Neural cell (in vitro differentiated cells): ENCODE measurements around the gene PRICKLE2. TPM values are rescaled to one million over a fixed set of nuclear protein-coding genes. Genes with fewer than 3 reads are reported as not detected.

Source experiments
- H2AFZ ChIP-seq: fragments of 200-600, 300-800 bp; sonication (generic), shearing (Covaris generic); 2 replicates; pipeline ENCODE4 v1.6.0; 2014; ENCODE audit warnings: low read depth, mild to moderate bottlenecking, antibody characterized with exemption, low read length, moderate library complexity
- H3F3A ChIP-seq: fragments of 200-600 bp; shearing (Covaris generic); 2 replicates; pipeline ENCODE4 v1.6.1; 2016; ENCODE audit warnings: mild to moderate bottlenecking, moderate library complexity, mixed read lengths, antibody characterized with exemption, low read length; ENCODE audit not compliant: insufficient read depth, poor library complexity, severe bottlenecking
- H3K27ac ChIP-seq: fragments of 200-600, 300-800 bp; sonication (generic), shearing (Covaris generic); 2 replicates; pipeline ENCODE4 v1.5.1; 2014; ENCODE audit warnings: mild to moderate bottlenecking, low read length, moderate library complexity
- H3K27me3 ChIP-seq: fragments of 300-800, 200-600 bp; sonication (generic), shearing (Covaris generic); 2 replicates; pipeline ENCODE4 v1.6.0; 2014; ENCODE audit warnings: mild to moderate bottlenecking, low read depth, low read length, moderate library complexity; ENCODE audit not compliant: insufficient read depth
- H3K36me3 ChIP-seq: fragments of 300-800, 200-600 bp; sonication (generic), shearing (Covaris generic); 2 replicates; pipeline ENCODE4 v1.5.1; 2014; ENCODE audit warnings: mild to moderate bottlenecking, antibody characterized with exemption, low read length, moderate library complexity; ENCODE audit not compliant: insufficient read depth
- H3K4me2 ChIP-seq: fragments of 300-800, 200-600 bp; sonication (generic), shearing (Covaris generic); 2 replicates; pipeline ENCODE4 v1.6.0; 2014; ENCODE audit warnings: mild to moderate bottlenecking, low read length
- H3K4me3 ChIP-seq: fragments of 300-800, 200-600 bp; sonication (generic), shearing (Covaris generic); 2 replicates; pipeline ENCODE4 v1.5.1; 2014; ENCODE audit warnings: mild to moderate bottlenecking, low read length, moderate library complexity
- H3K79me2 ChIP-seq: fragments of 200-600 bp; shearing (Covaris generic); replicated peaks from 2 replicates; pipeline ENCODE4 v1.6.0; 2014; ENCODE audit warnings: mild to moderate bottlenecking, low read length, moderate library complexity; ENCODE audit not compliant: insufficient read depth
- H3K9ac ChIP-seq: fragments of 300-800, 200-600 bp; sonication (generic), shearing (Covaris generic); 2 replicates; pipeline ENCODE4 v1.6.1; 2016; ENCODE audit warnings: mild to moderate bottlenecking, low read length, mixed read lengths
- H3K9me2 ChIP-seq: fragments of 200-600 bp; shearing (Covaris generic); 2 replicates; pipeline ENCODE4 v1.6.1; 2016; ENCODE audit warnings: mild to moderate bottlenecking, low read length, mixed read lengths; ENCODE audit not compliant: insufficient read depth
- H3K9me3 ChIP-seq: fragments of 200-600, 300-800 bp; sonication (generic), shearing (Covaris generic); 2 replicates; pipeline ENCODE4 v1.6.1; 2016; ENCODE audit warnings: mild to moderate bottlenecking, mixed run types, low read length, moderate library complexity, mixed read lengths
- H4K20me1 ChIP-seq: fragments of 200-600 bp; shearing (Covaris generic); 2 replicates; pipeline ENCODE4 v1.6.1; 2016; ENCODE audit warnings: mild to moderate bottlenecking, mixed run types; ENCODE audit not compliant: insufficient read depth
- CTCF ChIP-seq: fragments of 450-650 bp; IDR thresholded peaks from 2 replicates; pipeline ENCODE4 v1.5.1; 2014; ENCODE audit warnings: antibody characterized with exemption, mild to moderate bottlenecking, moderate library complexity; ENCODE audit not compliant: poor library complexity, severe bottlenecking
- EP300 ChIP-seq: fragments of 450-650 bp; conservative IDR thresholded peaks from 2 replicates; pipeline ENCODE4 v1.6.1; 2014; ENCODE audit warnings: antibody characterized with exemption, mild to moderate bottlenecking, moderate library complexity; ENCODE audit not compliant: poor library complexity, severe bottlenecking
- EZH2 ChIP-seq: fragments of 200-600, 300-800 bp; shearing (Covaris generic), sonication (generic); IDR thresholded peaks from 2 replicates; pipeline ENCODE4 v1.6.1; 2014; ENCODE audit warnings: antibody characterized with exemption, low read length, borderline replicate concordance, mild to moderate bottlenecking; ENCODE audit not compliant: insufficient read depth, poor library complexity, severe bottlenecking
- MXI1 ChIP-seq: fragments of 450-650 bp; conservative IDR thresholded peaks from 2 replicates; pipeline ENCODE4 v1.6.1; 2014; ENCODE audit warnings: antibody characterized with exemption, mild to moderate bottlenecking; ENCODE audit not compliant: poor library complexity, severe bottlenecking
- POLR2AphosphoS5 ChIP-seq: IDR thresholded peaks from 2 replicates; pipeline ENCODE4 v1.6.1; 2012
- RAD21 ChIP-seq: fragments of 450-650 bp; conservative IDR thresholded peaks from 2 replicates; pipeline ENCODE4 v1.6.1; 2014; ENCODE audit warnings: antibody characterized with exemption, mild to moderate bottlenecking, moderate library complexity
- REST ChIP-seq: IDR thresholded peaks from 2 replicates; pipeline ENCODE4 v1.6.1; 2012; ENCODE audit warnings: borderline replicate concordance
- SMC3 ChIP-seq: fragments of 450-650 bp; conservative IDR thresholded peaks from 2 replicates; pipeline ENCODE4 v1.6.1; 2014; ENCODE audit warnings: antibody characterized with exemption, mild to moderate bottlenecking, moderate library complexity; ENCODE audit not compliant: poor library complexity
- TAF1 ChIP-seq: IDR thresholded peaks from 2 replicates; pipeline ENCODE4 v1.6.1; 2012; ENCODE audit warnings: low read depth
- polyA plus RNA-seq: library from polyadenylated mRNA; depleted of rRNA; stranded (reverse); fragments of >200 nt; gene quantifications from 2 replicates; pipeline ENCODE4 v1.2.3, GENCODE V29; 2014

PRICKLE2 gene
- polyA plus RNA-seq, 1 donor from 2014 or later, result 8.7 TPM

GRCh38 chr3:64141476-64141875, 83.8 kb downstream of the PRICKLE2 start:
- H3K79me2 ChIP-seq, result no peaks in the 10 kb centered on the region
- no peaks in the 10 kb centered on the region for H3F3A ChIP-seq
- TF ChIP-seq MXI1 (no peak), CTCF (no peak), RAD21 (no peak), SMC3 (no peak), EP300 (no peak), REST (no peak), POLR2AphosphoS5 (no peak), EZH2 (no peak), TAF1 (no peak)
- H3K9me3 ChIP-seq, result no peaks in the 10 kb centered on the region
- H3K36me3 ChIP-seq, result no peaks in the 10 kb centered on the region
- H3K4me2 ChIP-seq, result no peak overlapping the region
- no peak overlapping the region for H2AFZ ChIP-seq
- H3K9me2 ChIP-seq, result no peaks in the 10 kb centered on the region
- H3K4me3 ChIP-seq, result no peak overlapping the region
- no peak overlapping the region for H3K27ac ChIP-seq
- H3K27me3 ChIP-seq, result no peaks in the 10 kb centered on the region
- H4K20me1 ChIP-seq, result no peaks in the 10 kb centered on the region
- H3K9ac ChIP-seq, result no peak overlapping the region

GRCh38 chr3:64140651-64141050, 84.6 kb downstream of the PRICKLE2 start:
- Histone ChIP-seq H3K4me2 (no peak overlapping the region), H3K27ac (no peak overlapping the region), H2AFZ (no peak overlapping the region), H4K20me1 (no peaks in the 10 kb centered on the region), H3K9ac (no peak overlapping the region), H3K36me3 (no peaks in the 10 kb centered on the region), H3K4me3 (no peak overlapping the region), H3K9me3 (no peaks in the 10 kb centered on the region), H3F3A (no peaks in the 10 kb centered on the region), H3K9me2 (no peaks in the 10 kb centered on the region), H3K27me3 (no peaks in the 10 kb centered on the region), H3K79me2 (no peaks in the 10 kb centered on the region)
- TF ChIP-seq CTCF (no peak), MXI1 (no peak), EP300 (no peak), REST (no peak), TAF1 (no peak), POLR2AphosphoS5 (no peak), RAD21 (no peak), EZH2 (no peak), SMC3 (no peak)
